Measurements from ENCODE around the gene ZSCAN5A.
"Not testable (repeated sequence)": the region's sequence is repeated elsewhere in the genome, so short reads cannot be mapped to it uniquely, and the experiment has no call there.

Gene ZSCAN5A

GRCh38 chr19:56217039-56217949, 97.3 kb downstream of the ZSCAN5A start:
- peak overlapping the region in 1 of 2 experiments; percentile 73 for H3K4me3 ChIP-seq (ENCODE audit: insufficient read depth in 1 of 2, low read depth in 1 of 2, low read length in 2 of 2)
- H2BK5ac ChIP-seq (ENCODE audit: low read depth, low read length, poor library complexity, severe bottlenecking), result no peak overlapping the region
- no peak overlapping the region for H3K4ac ChIP-seq (ENCODE audit: low read depth in 1 of 2, low read length in 2 of 2)
- H2AK5ac ChIP-seq (ENCODE audit: low read length, severe bottlenecking), result no peak overlapping the region
- no peak for DNase-seq
- H3K27ac ChIP-seq (ENCODE audit: low read length, poor library complexity, severe bottlenecking), result no peak overlapping the region
- no peak overlapping the region for H4K91ac ChIP-seq (ENCODE audit: low read length)
- H4K8ac ChIP-seq (ENCODE audit: low read length), result no peak overlapping the region
- no peak overlapping the region for H2BK12ac ChIP-seq (ENCODE audit: low read length in 2 of 2)
- no peak overlapping the region for H3K14ac ChIP-seq (ENCODE audit: low read length in 2 of 2)
- WGBS, result 72% methylated on average over 79 of the region's 79 CpGs
- no peak overlapping the region for H2AFZ ChIP-seq (ENCODE audit: low read depth, low read length)
- no peak overlapping the region for H2BK120ac ChIP-seq (ENCODE audit: low read depth, low read length)
- H3K23ac ChIP-seq (ENCODE audit: low read length in 2 of 2), result no peak overlapping the region
- no peaks in the 10 kb centered on the region for H3K9me3 ChIP-seq (ENCODE audit: control insufficient read depth, low read length)
- H2BK15ac ChIP-seq (ENCODE audit: low read depth, poor library complexity, severe bottlenecking), result no peak overlapping the region
- peaks cover 5% of the 10 kb centered on the region for H3K4me1 ChIP-seq (ENCODE audit: control insufficient read depth, insufficient read depth, low read depth, low read length)
- peak overlapping the region; percentile 46 for H3K4me2 ChIP-seq (ENCODE audit: low read length, poor library complexity, severe bottlenecking)
- no peaks in the 10 kb centered on the region for H3K79me1 ChIP-seq (replicated peaks; ENCODE audit: low read length, poor library complexity, severe bottlenecking)
- H3K36me3 ChIP-seq (ENCODE audit: control insufficient read depth in 1 of 2, insufficient read depth in 2 of 2, low read depth in 1 of 2, low read length in 2 of 2), result peaks cover 0 to 5% of the 10 kb centered on the region in 2 experiments
- no peaks in the 10 kb centered on the region for H3K27me3 ChIP-seq (ENCODE audit: control insufficient read depth in 1 of 2, insufficient read depth in 1 of 2, low read length in 2 of 2)
- no peak overlapping the region for H3K18ac ChIP-seq (ENCODE audit: low read depth in 1 of 2, low read length in 2 of 2)
- H3K9ac ChIP-seq (ENCODE audit: low read length), result peak overlapping the region; percentile 75

GRCh38 chr19:56211718-56212117, 102.9 kb downstream of the ZSCAN5A start:
- H3K18ac ChIP-seq (ENCODE audit: low read depth in 1 of 2, low read length in 2 of 2), result no peak overlapping the region
- no peaks in the 10 kb centered on the region for H3K9me3 ChIP-seq (ENCODE audit: control insufficient read depth, low read length)
- H3K27me3 ChIP-seq (ENCODE audit: control insufficient read depth in 1 of 2, insufficient read depth in 1 of 2, low read length in 2 of 2), result no peaks in the 10 kb centered on the region
- no peak overlapping the region for H2AFZ ChIP-seq (ENCODE audit: low read depth, low read length)
- H3K79me1 ChIP-seq (replicated peaks; ENCODE audit: low read length, poor library complexity, severe bottlenecking), result no peaks in the 10 kb centered on the region
- 52% methylated on average over 4 of the region's 4 CpGs for WGBS
- H3K9ac ChIP-seq (ENCODE audit: low read length), result no peak overlapping the region
- H3K4me2 ChIP-seq (ENCODE audit: low read length, poor library complexity, severe bottlenecking), result no peak overlapping the region
- no peak overlapping the region for H3K4me3 ChIP-seq (ENCODE audit: insufficient read depth in 1 of 2, low read depth in 1 of 2, low read length in 2 of 2)
- no peak overlapping the region for H3K4ac ChIP-seq (ENCODE audit: low read depth in 1 of 2, low read length in 2 of 2)
- H2BK120ac ChIP-seq (ENCODE audit: low read depth, low read length), result no peak overlapping the region
- no peak overlapping the region for H2BK12ac ChIP-seq (ENCODE audit: low read length in 2 of 2)
- no peak overlapping the region for H3K14ac ChIP-seq (ENCODE audit: low read length in 2 of 2)
- no peak overlapping the region for H2BK5ac ChIP-seq (ENCODE audit: low read depth, low read length, poor library complexity, severe bottlenecking)
- H4K8ac ChIP-seq (ENCODE audit: low read length), result no peak overlapping the region
- no peak overlapping the region for H2AK5ac ChIP-seq (ENCODE audit: low read length, severe bottlenecking)
- no peak overlapping the region for H3K23ac ChIP-seq (ENCODE audit: low read length in 2 of 2)
- H2BK15ac ChIP-seq (ENCODE audit: low read depth, poor library complexity, severe bottlenecking), result no peak overlapping the region
- H4K91ac ChIP-seq (ENCODE audit: low read length), result no peak overlapping the region
- H3K36me3 ChIP-seq (ENCODE audit: control insufficient read depth in 1 of 2, insufficient read depth in 2 of 2, low read depth in 1 of 2, low read length in 2 of 2), result no peaks in the 10 kb centered on the region
- no peak for DNase-seq
- H3K4me1 ChIP-seq (ENCODE audit: control insufficient read depth, insufficient read depth, low read depth, low read length), result no peaks in the 10 kb centered on the region
- no peak overlapping the region for H3K27ac ChIP-seq (ENCODE audit: low read length, poor library complexity, severe bottlenecking)

- H3K4me1 ChIP-seq (ENCODE audit: control insufficient read depth, insufficient read depth, low read depth, low read length); H2BK120ac ChIP-seq (ENCODE audit: low read depth, low read length); H2AK5ac ChIP-seq (ENCODE audit: low read length, severe bottlenecking); H3K79me1 ChIP-seq (replicated peaks; ENCODE audit: low read length, poor library complexity, severe bottlenecking); H3K4me2 ChIP-seq (ENCODE audit: low read length, poor library complexity, severe bottlenecking); H2BK15ac ChIP-seq (ENCODE audit: low read depth, poor library complexity, severe bottlenecking); H3K18ac ChIP-seq (ENCODE audit: low read depth in 1 of 2, low read length in 2 of 2); H2BK12ac ChIP-seq (ENCODE audit: low read length in 2 of 2); H3K36me3 ChIP-seq (ENCODE audit: control insufficient read depth in 1 of 2, insufficient read depth in 2 of 2, low read depth in 1 of 2, low read length in 2 of 2); H3K14ac ChIP-seq (ENCODE audit: low read length in 2 of 2); H3K4me3 ChIP-seq (ENCODE audit: insufficient read depth in 1 of 2, low read depth in 1 of 2, low read length in 2 of 2); H3K23ac ChIP-seq (ENCODE audit: low read length in 2 of 2); H4K91ac ChIP-seq (ENCODE audit: low read length); H3K4ac ChIP-seq (ENCODE audit: low read depth in 1 of 2, low read length in 2 of 2); H2BK5ac ChIP-seq (ENCODE audit: low read depth, low read length, poor library complexity, severe bottlenecking); H4K8ac ChIP-seq (ENCODE audit: low read length); H3K27me3 ChIP-seq (ENCODE audit: control insufficient read depth in 1 of 2, insufficient read depth in 1 of 2, low read length in 2 of 2); H3K9me3 ChIP-seq (ENCODE audit: control insufficient read depth, low read length); H3K27ac ChIP-seq (ENCODE audit: low read length, poor library complexity, severe bottlenecking); H3K9ac ChIP-seq (ENCODE audit: low read length); DNase-seq; H2AFZ ChIP-seq (ENCODE audit: low read depth, low read length): not testable (repeated sequence)
- 89% methylated on average over 4 of the region's 9 CpGs for WGBS
These were observed 104.6 kb downstream of the ZSCAN5A start for GRCh38 chr19:56210036-56210435.

GRCh38 chr19:56209091-56209490, 105.5 kb downstream of the ZSCAN5A start:
- Histone ChIP-seq H2AFZ (ENCODE audit: low read depth, low read length) (no peak overlapping the region), H3K4me2 (ENCODE audit: low read length, poor library complexity, severe bottlenecking) (no peak overlapping the region), H3K36me3 (ENCODE audit: control insufficient read depth in 1 of 2, insufficient read depth in 2 of 2, low read depth in 1 of 2, low read length in 2 of 2) (no peaks in the 10 kb centered on the region), H3K18ac (ENCODE audit: low read depth in 1 of 2, low read length in 2 of 2) (no peak overlapping the region), H4K91ac (ENCODE audit: low read length) (no peak overlapping the region), H4K8ac (ENCODE audit: low read length) (no peak overlapping the region), H3K4me3 (ENCODE audit: insufficient read depth in 1 of 2, low read depth in 1 of 2, low read length in 2 of 2) (no peak overlapping the region), H3K23ac (ENCODE audit: low read length in 2 of 2) (no peak overlapping the region), H3K9ac (ENCODE audit: low read length) (no peak overlapping the region), H2BK12ac (ENCODE audit: low read length in 2 of 2) (no peak overlapping the region), H3K4me1 (ENCODE audit: control insufficient read depth, insufficient read depth, low read depth, low read length) (no peaks in the 10 kb centered on the region), H3K4ac (ENCODE audit: low read depth in 1 of 2, low read length in 2 of 2) (no peak overlapping the region), H2BK15ac (ENCODE audit: low read depth, poor library complexity, severe bottlenecking) (no peak overlapping the region), H3K9me3 (ENCODE audit: control insufficient read depth, low read length) (no peaks in the 10 kb centered on the region), H3K79me1 (replicated peaks; ENCODE audit: low read length, poor library complexity, severe bottlenecking) (no peaks in the 10 kb centered on the region), H2AK5ac (ENCODE audit: low read length, severe bottlenecking) (no peak overlapping the region), H3K27ac (ENCODE audit: low read length, poor library complexity, severe bottlenecking) (no peak overlapping the region), H2BK5ac (ENCODE audit: low read depth, low read length, poor library complexity, severe bottlenecking) (no peak overlapping the region), H2BK120ac (ENCODE audit: low read depth, low read length) (no peak overlapping the region), H3K14ac (ENCODE audit: low read length in 2 of 2) (no peak overlapping the region), H3K27me3 (ENCODE audit: control insufficient read depth in 1 of 2, insufficient read depth in 1 of 2, low read length in 2 of 2) (no peaks in the 10 kb centered on the region)
- DNase-seq, result no peak
- 85% methylated on average over 11 of the region's 12 CpGs for WGBS

Measured in mesenchymal stem cell (in vitro differentiated cells and primary cell).